ENCODE measurements around the gene FBXO11. TPM values are rescaled to one million over a fixed set of nuclear protein-coding genes. Genes with fewer than 3 reads are reported as not detected.

FBXO11 gene
- total RNA-seq, 2 experiments from 2014 or later = 36.3 to 36.4 TPM

- Mint-ChIP-seq H3K36me3 (peaks cover 84% of the 10 kb centered on the region), H3K9me3 (peaks cover 11% of the 10 kb centered on the region), H3K4me3 (no peak overlapping the region), H3K27ac (peak overlapping the region; percentile 26), H3K4me1 (peaks cover 1% of the 10 kb centered on the region), H3K27me3 (no peaks in the 10 kb centered on the region)
- DNase-seq = no peak
These were observed 107.2 kb downstream of the FBXO11 start for GRCh38 chr2:47799031-47799609.

- peaks cover 81% of the 10 kb centered on the region for H3K36me3 Mint-ChIP-seq
- DNase-seq = no peak
- peaks cover 1% of the 10 kb centered on the region for H3K4me1 Mint-ChIP-seq
- no peak overlapping the region for H3K4me3 Mint-ChIP-seq
- peaks cover 11% of the 10 kb centered on the region for H3K9me3 Mint-ChIP-seq
- peak overlapping the region; percentile 10 for H3K27ac Mint-ChIP-seq
- no peaks in the 10 kb centered on the region for H3K27me3 Mint-ChIP-seq
These were observed 107.7 kb downstream of the FBXO11 start for GRCh38 chr2:47798631-47799030.

- H3K27ac Mint-ChIP-seq = no peak overlapping the region
- H3K9me3 Mint-ChIP-seq = peaks cover 2% of the 10 kb centered on the region
- H3K4me3 Mint-ChIP-seq = no peak overlapping the region
These were observed 110.1 kb downstream of the FBXO11 start for GRCh38 chr2:47796090-47796697.

GRCh38 chr2:47785986-47786385, 120.3 kb downstream of the FBXO11 start:
- DNase-seq = no peak
- H3K27ac Mint-ChIP-seq = no peak overlapping the region
- H3K4me3 Mint-ChIP-seq = peak overlapping the region; percentile 93
- H3K4me1 Mint-ChIP-seq = peaks cover 18% of the 10 kb centered on the region
- no peaks in the 10 kb centered on the region for H3K9me3 Mint-ChIP-seq
- peaks cover 31% of the 10 kb centered on the region for H3K36me3 Mint-ChIP-seq
- peaks cover 3% of the 10 kb centered on the region for H3K27me3 Mint-ChIP-seq

More at GRCh38 chr2:47796090-47796697, 110.1 kb downstream of the FBXO11 start:
- Mint-ChIP-seq H3K4me1 (peaks cover 4% of the 10 kb centered on the region), H3K27me3 (no peaks in the 10 kb centered on the region), H3K36me3 (peaks cover 60% of the 10 kb centered on the region)
- no peak for DNase-seq

- H3K27me3 Mint-ChIP-seq = peaks cover 3% of the 10 kb centered on the region
- peak overlapping the region; percentile 92 for H3K27ac Mint-ChIP-seq
- peak overlapping the region; percentile 93 for H3K4me3 Mint-ChIP-seq
- DNase-seq = no peak
- no peaks in the 10 kb centered on the region for H3K9me3 Mint-ChIP-seq
- H3K4me1 Mint-ChIP-seq = peaks cover 12% of the 10 kb centered on the region
- H3K36me3 Mint-ChIP-seq = peaks cover 28% of the 10 kb centered on the region
These were observed 121.9 kb downstream of the FBXO11 start for GRCh38 chr2:47784352-47784851.

- Mint-ChIP-seq H3K9me3 (no peaks in the 10 kb centered on the region), H3K4me1 (peaks cover 12% of the 10 kb centered on the region), H3K36me3 (peaks cover 28% of the 10 kb centered on the region), H3K27ac (peak overlapping the region; percentile 92), H3K27me3 (peaks cover 3% of the 10 kb centered on the region), H3K4me3 (peak overlapping the region; percentile 93)
- DNase-seq = peak; percentile 76
These were observed 122.6 kb downstream of the FBXO11 start for GRCh38 chr2:47783486-47784351.

- peak; percentile 94 for DNase-seq
- H3K27ac Mint-ChIP-seq = peak within 1 kb of the TSS; percentile 92
- H3K4me1 Mint-ChIP-seq = peaks cover 12% of the 10 kb centered on the region
- H3K36me3 Mint-ChIP-seq = peaks cover 28% of the 10 kb centered on the region
- peak within 1 kb of the TSS; percentile 93 for H3K4me3 Mint-ChIP-seq
- H3K9me3 Mint-ChIP-seq = no peaks in the 10 kb centered on the region
- H3K27me3 Mint-ChIP-seq = peaks cover 3% of the 10 kb centered on the region
These were observed 123.4 kb downstream of the FBXO11 start, which contains the start of gene MSH6 for GRCh38 chr2:47782671-47783485. TSS of gene MSH6 (plus strand) at chr2:47783145. CDS start at chr2:47783234, 89 bp downstream.

GRCh38 chr2:47782381-47782670, 124.0 kb downstream of the FBXO11 start:
- Mint-ChIP-seq H3K27me3 (peaks cover 3% of the 10 kb centered on the region), H3K27ac (peak overlapping the region; percentile 72), H3K4me1 (peaks cover 12% of the 10 kb centered on the region), H3K4me3 (peak overlapping the region; percentile 72), H3K36me3 (peaks cover 28% of the 10 kb centered on the region), H3K9me3 (no peaks in the 10 kb centered on the region)
- no peak for DNase-seq

GRCh38 chr2:47779426-47779790, 126.9 kb downstream of the FBXO11 start:
- no peak for DNase-seq
- H3K4me1 Mint-ChIP-seq = no peaks in the 10 kb centered on the region
- peaks cover 3% of the 10 kb centered on the region for H3K27me3 Mint-ChIP-seq
- H3K27ac Mint-ChIP-seq = no peak overlapping the region
- peaks cover 8% of the 10 kb centered on the region for H3K36me3 Mint-ChIP-seq
- H3K4me3 Mint-ChIP-seq = no peak overlapping the region
- no peaks in the 10 kb centered on the region for H3K9me3 Mint-ChIP-seq

GRCh38 chr2:47778698-47779425, 127.4 kb downstream of the FBXO11 start:
- Mint-ChIP-seq H3K36me3 (peaks cover 3% of the 10 kb centered on the region), H3K4me1 (no peaks in the 10 kb centered on the region), H3K27me3 (peaks cover 3% of the 10 kb centered on the region), H3K27ac (no peak overlapping the region), H3K4me3 (no peak overlapping the region), H3K9me3 (no peaks in the 10 kb centered on the region)
- DNase-seq = no peak

GRCh38 chr2:47777277-47777937, 128.9 kb downstream of the FBXO11 start:
- Mint-ChIP-seq H3K9me3 (no peaks in the 10 kb centered on the region), H3K36me3 (no peaks in the 10 kb centered on the region), H3K4me3 (no peak overlapping the region)

GRCh38 chr2:47774567-47774966, 131.7 kb downstream of the FBXO11 start:
- H3K36me3 Mint-ChIP-seq = no peaks in the 10 kb centered on the region
- H3K4me3 Mint-ChIP-seq = no peak overlapping the region

More at GRCh38 chr2:47777277-47777937, 128.9 kb downstream of the FBXO11 start:
- no peak overlapping the region for H3K27ac Mint-ChIP-seq
- H3K4me1 Mint-ChIP-seq = no peaks in the 10 kb centered on the region
- no peak for DNase-seq
- H3K27me3 Mint-ChIP-seq = no peaks in the 10 kb centered on the region

GRCh38 chr2:47772343-47772742, 134.0 kb downstream of the FBXO11 start:
- no peaks in the 10 kb centered on the region for H3K27me3 Mint-ChIP-seq
- peaks cover 4% of the 10 kb centered on the region for H3K4me1 Mint-ChIP-seq
- no peak for DNase-seq
- no peaks in the 10 kb centered on the region for H3K36me3 Mint-ChIP-seq
- H3K9me3 Mint-ChIP-seq = no peaks in the 10 kb centered on the region
- no peak overlapping the region for H3K27ac Mint-ChIP-seq
- H3K4me3 Mint-ChIP-seq = no peak overlapping the region

More at GRCh38 chr2:47774567-47774966, 131.7 kb downstream of the FBXO11 start:
- Mint-ChIP-seq H3K4me1 (no peaks in the 10 kb centered on the region), H3K27ac (no peak overlapping the region), H3K9me3 (no peaks in the 10 kb centered on the region), H3K27me3 (no peaks in the 10 kb centered on the region)
- DNase-seq = no peak

GRCh38 chr2:47771211-47771610, 135.1 kb downstream of the FBXO11 start:
- Mint-ChIP-seq H3K27ac (no peak overlapping the region), H3K4me1 (peaks cover 4% of the 10 kb centered on the region)
- no peak for DNase-seq

More at GRCh38 chr2:47771211-47771610, 135.1 kb downstream of the FBXO11 start:
- Mint-ChIP-seq H3K9me3 (no peaks in the 10 kb centered on the region), H3K36me3 (no peaks in the 10 kb centered on the region), H3K27me3 (no peaks in the 10 kb centered on the region), H3K4me3 (no peak overlapping the region)
